ENCODE data around the gene KCTD8.

DNA sequence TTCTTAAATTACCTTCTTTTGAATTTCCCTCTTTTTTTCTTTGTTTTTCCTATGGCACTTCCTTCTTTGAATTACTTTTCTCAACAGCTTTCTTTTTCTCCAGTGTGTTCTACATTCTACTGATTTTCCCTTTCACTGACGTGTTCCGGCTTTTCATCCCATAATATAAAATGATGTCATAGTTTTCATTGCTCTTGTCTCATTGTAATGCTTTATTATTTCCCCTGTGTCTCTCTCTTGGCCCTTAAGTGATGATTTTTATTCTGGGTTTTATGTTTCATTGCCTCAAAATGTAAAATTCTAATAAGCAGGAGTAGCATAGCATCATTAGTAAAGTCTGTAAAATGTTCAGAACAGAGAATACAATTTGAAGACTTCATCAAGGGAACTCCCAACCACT lies 299.3 kb downstream of the KCTD8 start:
- TF ChIP-seq EZH2 (optimal IDR thresholded peaks at IDR 0.05; ENCODE audit: low read depth, low read length) (no peak), EZH2phosphoT487 (IDR thresholded peaks at IDR 0.05; ENCODE audit: low read length) (no peak)

Measured in MM.1S (cell line).